ENCODE results near the gene TREML1.
"Not testable (repeated sequence)": the region's sequence is repeated elsewhere in the genome, so short reads cannot be mapped to it uniquely, and the experiment has no call there.

Gene TREML1

GRCh38 chr6:41153992-41154625 is at the start of gene TREML1:
Gene TREML1 (minus strand): TSS chr6:41154347. CDS start chr6:41154288, 59 bp downstream.
- FAIRE-seq = no peak

- FAIRE-seq = no peak
These were observed 47.6 kb upstream of the TREML1 start for GRCh38 chr6:41201764-41202173.

GRCh38 chr6:41200901-41201763 is 47.0 kb upstream of the TREML1 start, which contains the start of gene TREML2:
Gene TREML2 (minus strand): TSS chr6:41201149. CDS start chr6:41201008, 141 bp downstream.
- no peak for FAIRE-seq

GRCh38 chr6:41200296-41200900 is 46.3 kb upstream of the TREML1 start:
- FAIRE-seq = no peak

- FAIRE-seq = no peak
These were observed 45.6 kb upstream of the TREML1 start for GRCh38 chr6:41199552-41200246.

GRCh38 chr6:41197234-41197633 is 43.1 kb upstream of the TREML1 start:
- no peak for FAIRE-seq

- no peak for FAIRE-seq
These were observed 40.2 kb upstream of the TREML1 start for GRCh38 chr6:41194386-41194785.

- no peak for FAIRE-seq
These were observed 39.7 kb upstream of the TREML1 start for GRCh38 chr6:41193884-41194283.

- no peak for FAIRE-seq
These were observed 39.1 kb upstream of the TREML1 start for GRCh38 chr6:41193171-41193734.

- no peak for FAIRE-seq
These were observed 37.4 kb upstream of the TREML1 start for GRCh38 chr6:41191569-41191968.

GRCh38 chr6:41190791-41191190 is 36.6 kb upstream of the TREML1 start:
- no peak for FAIRE-seq

GRCh38 chr6:41189967-41190366 is 35.8 kb upstream of the TREML1 start:
- FAIRE-seq = no peak

GRCh38 chr6:41189046-41189445 is 34.9 kb upstream of the TREML1 start:
- FAIRE-seq = not testable (repeated sequence)

- no peak for FAIRE-seq
These were observed 34.1 kb upstream of the TREML1 start for GRCh38 chr6:41187924-41188886.

GRCh38 chr6:41186031-41186562 is 31.9 kb upstream of the TREML1 start:
- no peak for FAIRE-seq

- no peak for FAIRE-seq
These were observed 30.6 kb upstream of the TREML1 start for GRCh38 chr6:41184761-41185160.

GRCh38 chr6:41182069-41183034 is 28.2 kb upstream of the TREML1 start:
- FAIRE-seq = no peak

GRCh38 chr6:41181566-41181965 is 27.4 kb upstream of the TREML1 start:
- FAIRE-seq = no peak

GRCh38 chr6:41179163-41179562 is 25.0 kb upstream of the TREML1 start:
- FAIRE-seq = no peak

- FAIRE-seq = no peak
These were observed 23.5 kb upstream of the TREML1 start for GRCh38 chr6:41177695-41178094.

Measured in TTC549 (cell line).